Gastroesophageal sphincter (tissue), 4 donors: Measurements from ENCODE around the gene PSMB3. TPM values are rescaled to one million over a fixed set of nuclear protein-coding genes. Genes with fewer than 3 reads are reported as not detected.

Source experiments
- ATAC-seq: fragments of 150-250 bp; one replicate; pipeline ENCODE4 v1.9.1; 2016; ENCODE audit warnings: mild to moderate bottlenecking, moderate library complexity
- H3K27ac ChIP-seq, 4 donors: fragments of 200-600 bp; sonication (generic) in 3 of 4; 1 replicate in 3 of 4; 2 replicates in 1 of 4; pipeline ENCODE4 v1.5.1; 2016 to 2019
- H3K27me3 ChIP-seq: fragments of 200-600 bp; sonication (generic); one replicate; pipeline ENCODE4 v1.5.1; 2019
- H3K36me3 ChIP-seq, 2 donors: fragments of 200-600 bp; sonication (generic); one replicate each; pipeline ENCODE4 v1.5.1; 2019; ENCODE audit warnings: control low read depth in 1 of 2
- H3K4me1 ChIP-seq, 3 donors: fragments of 200-600 bp; sonication (generic); 1 replicate in 2 of 3; 2 replicates in 1 of 3; pipeline ENCODE4 v1.5.1; 2016 to 2019; ENCODE audit warnings: control low read depth in 2 of 3
- H3K4me3 ChIP-seq, 2 donors: fragments of 200-600 bp; sonication (generic); one replicate each; pipeline ENCODE4 v1.5.1; 2019; ENCODE audit warnings: mild to moderate bottlenecking in 1 of 2, moderate library complexity in 1 of 2
- H3K9me3 ChIP-seq, 3 donors: fragments of 200-600 bp; sonication (generic); one replicate each; pipeline ENCODE4 v1.5.1; 2017 to 2019; ENCODE audit warnings: control low read depth in 2 of 3
- CTCF ChIP-seq, 4 experiments: fragments of 200-600 bp in 2 of 4; fragments of 450-650 bp in 2 of 4; sonication (generic) in 1 of 4; IDR thresholded peaks; one replicate each; pipeline ENCODE4 v1.5.1; 2017 to 2019; ENCODE audit warnings: antibody characterized with exemption in 4 of 4, mild to moderate bottlenecking in 2 of 4, moderate library complexity in 2 of 4
- EP300 ChIP-seq: sonication (generic); formaldehyde crosslinking; IDR thresholded peaks from one replicate; pipeline ENCODE4 v1.6.1; 2017; ENCODE audit warnings: antibody characterized with exemption, mild to moderate bottlenecking
- POLR2A ChIP-seq, 2 donors: fragments of 450-650 bp; IDR thresholded peaks; one replicate each; pipeline ENCODE4 v1.6.1; 2017; ENCODE audit warnings: antibody characterized with exemption in 2 of 2, mild to moderate bottlenecking in 2 of 2, moderate library complexity in 1 of 2
- POLR2AphosphoS5 ChIP-seq: sonication (generic); formaldehyde crosslinking; IDR thresholded peaks from one replicate; pipeline ENCODE4 v1.6.1; 2017; ENCODE audit warnings: antibody characterized with exemption
- WGBS, 2 donors: methylation state at CpG; one replicate each; pipeline ENCODE4 v1.1.5; 2018; ENCODE audit warnings: low coverage in 1 of 2; 5-methylcytosine and 5-hydroxymethylcytosine counted together
- total RNA-seq, 4 donors: library from RNA; depleted of rRNA; stranded (reverse); fragments of >200 nt; gene quantifications; one replicate each; pipeline ENCODE4 v1.1.0, GENCODE V29; 2016

PSMB3 gene
- total RNA-seq, 4 donors from 2014 or later: 107 to 123 (median 117) TPM

- no peak overlapping the region for H3K27ac ChIP-seq
- ATAC-seq: no peak
- H3K4me3 ChIP-seq: no peak overlapping the region
- H3K36me3 ChIP-seq: peaks cover 3 to 100% of the 10 kb centered on the region in 2 donors
- H3K9me3 ChIP-seq: no peaks in the 10 kb centered on the region
- H3K4me1 ChIP-seq: no peaks in the 10 kb centered on the region
- H3K27me3 ChIP-seq: no peaks in the 10 kb centered on the region
- WGBS, 2 donors: 31 to 59% methylated on average over 2 to 6 of the region's 6 CpGs
- no peak for TF ChIP-seq POLR2A (IDR thresholded peaks at IDR 0.05)
- no peak for TF ChIP-seq CTCF (IDR thresholded peaks at IDR 0.05)
- TF ChIP-seq EP300: no peak
- no peak for TF ChIP-seq POLR2AphosphoS5
These were observed 15.9 kb downstream of the PSMB3 start for GRCh38 chr17:38768417-38768816.

GRCh38 chr17:38773258-38773657, 20.7 kb downstream of the PSMB3 start:
- peaks cover 3 to 100% of the 10 kb centered on the region in 2 donors for H3K36me3 ChIP-seq
- H3K4me3 ChIP-seq: no peak overlapping the region
- H3K27me3 ChIP-seq: no peaks in the 10 kb centered on the region
- TF ChIP-seq POLR2A (IDR thresholded peaks at IDR 0.05) (no peak), CTCF (IDR thresholded peaks at IDR 0.05) (no peak), EP300 (no peak), POLR2AphosphoS5 (no peak)
- H3K4me1 ChIP-seq: no peaks in the 10 kb centered on the region
- H3K9me3 ChIP-seq: no peaks in the 10 kb centered on the region
- ATAC-seq: no peak
- no peak overlapping the region for H3K27ac ChIP-seq

- no peak for ATAC-seq
These were observed 25.2 kb downstream of the PSMB3 start for GRCh38 chr17:38777641-38778250.

GRCh38 chr17:38779965-38780752, 27.6 kb downstream of the PSMB3 start:
- H3K36me3 ChIP-seq: peaks cover 4 to 100% of the 10 kb centered on the region in 2 donors
- H3K4me3 ChIP-seq: no peak overlapping the region
- H3K4me1 ChIP-seq: no peaks in the 10 kb centered on the region
- H3K27ac ChIP-seq: no peak overlapping the region
- H3K27me3 ChIP-seq: no peaks in the 10 kb centered on the region
- no peak for ATAC-seq
- no peaks in the 10 kb centered on the region for H3K9me3 ChIP-seq
- TF ChIP-seq EP300 (no peak), POLR2AphosphoS5 (no peak), CTCF (IDR thresholded peaks at IDR 0.05) (no peak), POLR2A (IDR thresholded peaks at IDR 0.05) (no peak)
- WGBS, 2 donors: 83% methylated on average over 19 of the region's 23 CpGs; no CpG with 5 or more reads in 1 of the 2 donors

More at GRCh38 chr17:38777641-38778250, 25.2 kb downstream of the PSMB3 start:
- Histone ChIP-seq H3K9me3 (no peaks in the 10 kb centered on the region), H3K36me3 (peaks cover 0 to 100% of the 10 kb centered on the region in 2 donors), H3K27me3 (no peaks in the 10 kb centered on the region), H3K4me3 (no peak overlapping the region), H3K4me1 (no peaks in the 10 kb centered on the region), H3K27ac (no peak overlapping the region)
- WGBS, 2 donors: 72 to 73% methylated on average over 3 to 5 of the region's 7 CpGs
- no peak for TF ChIP-seq POLR2AphosphoS5
- no peak for TF ChIP-seq EP300
- TF ChIP-seq CTCF (IDR thresholded peaks at IDR 0.05): no peak
- TF ChIP-seq POLR2A (IDR thresholded peaks at IDR 0.05): no peak

GRCh38 chr17:38783227-38783626, 30.7 kb downstream of the PSMB3 start:
- Histone ChIP-seq H3K9me3 (no peaks in the 10 kb centered on the region), H3K27ac (no peak overlapping the region), H3K36me3 (peaks cover 4 to 86% of the 10 kb centered on the region in 2 donors), H3K4me3 (no peak overlapping the region), H3K4me1 (no peaks in the 10 kb centered on the region), H3K27me3 (no peaks in the 10 kb centered on the region)
- TF ChIP-seq POLR2AphosphoS5: no peak
- no peak for TF ChIP-seq POLR2A (IDR thresholded peaks at IDR 0.05)
- no peak for TF ChIP-seq CTCF (IDR thresholded peaks at IDR 0.05)
- TF ChIP-seq EP300: no peak
- no peak for ATAC-seq
- 92 to 100% methylated on average over 2 to 3 of the region's 3 CpGs for WGBS, 2 donors
